Stomach (tissue), 9 donors: ENCODE data around the gene AKR1B1. TPM values are rescaled to one million over a fixed set of nuclear protein-coding genes. Genes with fewer than 3 reads are reported as not detected.

ENCODE experiments used
- DNase-seq, 2 donors: peaks; one replicate each; pipeline versions ENCODE4 v3.0.0 to v3.0.0-alpha.2; 2013 to 2019
- H3K27ac ChIP-seq, 5 donors: fragments of 200-600 bp in 4 of 5; sonication (generic) in 4 of 5; one replicate each; pipeline ENCODE4 v1.5.1; 2013 to 2019; ENCODE audit warnings: mild to moderate bottlenecking in 1 of 5, moderate library complexity in 1 of 5
- H3K27me3 ChIP-seq, 3 donors: fragments of 200-600 bp; sonication (generic); one replicate each; pipeline ENCODE4 v1.5.1; 2017 to 2019; ENCODE audit warnings: mixed run types in 1 of 3
- H3K36me3 ChIP-seq, 4 donors: fragments of 200-600 bp; sonication (generic); 1 replicate in 3 of 4; 2 replicates in 1 of 4; pipeline ENCODE4 v1.5.1; 2016 to 2019
- H3K4me1 ChIP-seq, 4 donors: fragments of 200-600 bp; sonication (generic); one replicate each; pipeline ENCODE4 v1.5.1; 2016 to 2019
- H3K4me3 ChIP-seq, 4 donors: fragments of 200-600 bp; sonication (generic) in 3 of 4; one replicate each; pipeline ENCODE4 v1.5.1; 2016 to 2019; ENCODE audit warnings: mild to moderate bottlenecking in 1 of 4
- H3K9me3 ChIP-seq, 4 donors: fragments of 200-600 bp; sonication (generic); one replicate each; pipeline ENCODE4 v1.5.1; 2016 to 2019
- EP300 ChIP-seq: sonication (generic); formaldehyde crosslinking; IDR thresholded peaks from one replicate; pipeline ENCODE4 v1.6.1; 2017; ENCODE audit warnings: antibody characterized with exemption
- POLR2A ChIP-seq, 4 donors: fragments of 450-650 bp; IDR thresholded peaks; one replicate each; pipeline ENCODE4 v1.6.1; 2016; ENCODE audit warnings: antibody characterized with exemption in 4 of 4, control low read depth in 2 of 4, mild to moderate bottlenecking in 1 of 4, moderate library complexity in 1 of 4
- POLR2AphosphoS5 ChIP-seq, 3 donors: sonication (generic); formaldehyde crosslinking; IDR thresholded peaks; one replicate each; pipeline ENCODE4 v1.6.1; 2016; ENCODE audit warnings: antibody characterized with exemption in 3 of 3
- WGBS, 5 donors: extraction: QIAGEN DNeasy Blood & Tissue Kit in 3 of 5; methylation state at CpG; one replicate each; pipeline versions ENCODE4 v1.1.5 to v1.1.7; 2013 to 2018; 5-methylcytosine and 5-hydroxymethylcytosine counted together
- intact Hi-C: fragments of 100-400 bp; cut with DNase I; formaldehyde crosslinking; loops from one replicate; pipeline ENCODE4 v1.15.1; 2023; ENCODE audit warnings: low total_unique reads
- polyA plus RNA-seq, 3 donors: library from polyadenylated mRNA; stranded (reverse); fragments of 200-250 nt; gene quantifications; one replicate each; pipeline ENCODE4 v1.2.3, GENCODE V29; 2013
- total RNA-seq, 5 donors: library from RNA; depleted of rRNA; stranded (reverse); fragments of >200 nt; gene quantifications; one replicate each; pipeline versions ENCODE4 v1.1.0 to v1.2.3, GENCODE V29; 2014 to 2016
- TF ChIP-seq, protein P1 (sequence below), 7 experiments: fragments of 450-650 bp in 4 of 7; fragments of 200-600 bp in 3 of 7; sonication (generic) in 3 of 7; IDR thresholded peaks; one replicate each; pipeline ENCODE4 v1.5.1; 2016 to 2019; ENCODE audit warnings: antibody characterized with exemption in 7 of 7, control low read depth in 2 of 7, mild to moderate bottlenecking in 1 of 7
- donor health status: healthy with polysubstance abuse.
- donor health status: Bipolar disorder and iron deficiency.
- donor health status: healthy.

Gene AKR1B1
- total and polyA plus RNA-seq, 8 donors = 2.9 to 186 (median 38.5) TPM

DNA sequence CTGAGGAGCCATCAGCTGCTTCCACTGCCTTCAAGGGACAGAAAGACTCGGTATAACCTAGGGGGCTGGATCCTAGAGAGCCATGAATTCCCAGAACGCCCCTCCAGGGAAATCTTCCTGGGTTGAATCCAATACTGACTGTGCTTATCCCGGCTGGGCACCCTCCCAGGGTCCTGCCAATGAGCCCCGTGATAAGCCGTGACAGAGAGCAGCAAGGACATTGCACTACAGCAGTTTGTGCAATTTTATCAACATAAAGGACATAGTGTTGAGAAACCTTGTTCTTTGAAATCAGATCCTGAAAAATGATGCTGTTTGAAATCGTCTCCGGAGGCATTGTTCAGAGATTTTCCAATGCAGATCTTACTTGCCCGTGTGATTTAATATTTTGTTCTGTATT is 18.8 kb downstream of the AKR1B1 start:
- intact Hi-C loops = loop anchor here (5.0 kb wide), 1 partner anchor 167 kb away; no protein-coding TSS in a partner anchor
- Histone ChIP-seq H3K27ac (no peak overlapping the region), H3K9me3 (peaks cover 0 to 10% (median 0%) of the 10 kb centered on the region in 4 donors), H3K4me1 (no peaks in the 10 kb centered on the region), H3K36me3 (peaks cover 24 to 61% (median 54%) of the 10 kb centered on the region in 4 donors), H3K27me3 (no peaks in the 10 kb centered on the region), H3K4me3 (no peak overlapping the region)
- no peak for DNase-seq
- WGBS, 5 donors = 70 to 84% (median 77%) methylated on average over 8 of the region's 8 CpGs
- TF ChIP-seq POLR2AphosphoS5 (IDR thresholded peaks at IDR 0.05) = no peak
- TF ChIP-seq EP300 = no peak
- no peak for TF ChIP-seq POLR2A (IDR thresholded peaks at IDR 0.05)
- TF ChIP-seq, protein P1, sequence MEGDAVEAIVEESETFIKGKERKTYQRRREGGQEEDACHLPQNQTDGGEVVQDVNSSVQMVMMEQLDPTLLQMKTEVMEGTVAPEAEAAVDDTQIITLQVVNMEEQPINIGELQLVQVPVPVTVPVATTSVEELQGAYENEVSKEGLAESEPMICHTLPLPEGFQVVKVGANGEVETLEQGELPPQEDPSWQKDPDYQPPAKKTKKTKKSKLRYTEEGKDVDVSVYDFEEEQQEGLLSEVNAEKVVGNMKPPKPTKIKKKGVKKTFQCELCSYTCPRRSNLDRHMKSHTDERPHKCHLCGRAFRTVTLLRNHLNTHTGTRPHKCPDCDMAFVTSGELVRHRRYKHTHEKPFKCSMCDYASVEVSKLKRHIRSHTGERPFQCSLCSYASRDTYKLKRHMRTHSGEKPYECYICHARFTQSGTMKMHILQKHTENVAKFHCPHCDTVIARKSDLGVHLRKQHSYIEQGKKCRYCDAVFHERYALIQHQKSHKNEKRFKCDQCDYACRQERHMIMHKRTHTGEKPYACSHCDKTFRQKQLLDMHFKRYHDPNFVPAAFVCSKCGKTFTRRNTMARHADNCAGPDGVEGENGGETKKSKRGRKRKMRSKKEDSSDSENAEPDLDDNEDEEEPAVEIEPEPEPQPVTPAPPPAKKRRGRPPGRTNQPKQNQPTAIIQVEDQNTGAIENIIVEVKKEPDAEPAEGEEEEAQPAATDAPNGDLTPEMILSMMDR (IDR thresholded peaks at IDR 0.05) = no peak

DNA sequence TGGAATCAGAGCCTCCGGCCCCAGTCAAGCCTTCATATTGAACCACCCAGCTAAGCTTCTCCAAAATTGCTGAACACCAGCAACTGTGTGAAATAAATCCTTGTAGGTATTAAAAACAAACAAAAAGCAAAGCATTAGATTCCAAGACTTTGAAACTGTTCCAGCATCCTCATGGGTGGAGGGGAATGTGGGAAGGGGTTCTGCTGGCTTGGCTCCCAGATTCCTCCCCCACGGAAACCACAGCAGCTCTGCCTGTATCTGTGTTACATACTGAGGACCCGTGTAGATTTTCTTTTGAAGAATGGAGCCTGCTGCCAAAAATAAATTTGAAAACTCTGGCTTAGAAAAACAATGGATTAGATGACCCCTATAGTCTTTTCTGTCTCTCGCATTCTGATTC is 20.0 kb downstream of the AKR1B1 start:
- Histone ChIP-seq H3K27ac (no peak overlapping the region), H3K4me1 (no peaks in the 10 kb centered on the region), H3K36me3 (peaks cover 16 to 50% (median 43%) of the 10 kb centered on the region in 4 donors), H3K27me3 (no peaks in the 10 kb centered on the region), H3K4me3 (no peak overlapping the region), H3K9me3 (peaks cover 0 to 10% (median 0%) of the 10 kb centered on the region in 4 donors)
- intact Hi-C loops = loop anchor here (5.0 kb wide), 1 partner anchor 73 kb away; no protein-coding TSS in a partner anchor
- no peak for TF ChIP-seq POLR2AphosphoS5 (IDR thresholded peaks at IDR 0.05)
- no peak for TF ChIP-seq EP300
- no peak for TF ChIP-seq POLR2A (IDR thresholded peaks at IDR 0.05)
- DNase-seq = no peak
- 77 to 91% (median 89%) methylated on average over 4 of the region's 4 CpGs for WGBS, 5 donors

DNA sequence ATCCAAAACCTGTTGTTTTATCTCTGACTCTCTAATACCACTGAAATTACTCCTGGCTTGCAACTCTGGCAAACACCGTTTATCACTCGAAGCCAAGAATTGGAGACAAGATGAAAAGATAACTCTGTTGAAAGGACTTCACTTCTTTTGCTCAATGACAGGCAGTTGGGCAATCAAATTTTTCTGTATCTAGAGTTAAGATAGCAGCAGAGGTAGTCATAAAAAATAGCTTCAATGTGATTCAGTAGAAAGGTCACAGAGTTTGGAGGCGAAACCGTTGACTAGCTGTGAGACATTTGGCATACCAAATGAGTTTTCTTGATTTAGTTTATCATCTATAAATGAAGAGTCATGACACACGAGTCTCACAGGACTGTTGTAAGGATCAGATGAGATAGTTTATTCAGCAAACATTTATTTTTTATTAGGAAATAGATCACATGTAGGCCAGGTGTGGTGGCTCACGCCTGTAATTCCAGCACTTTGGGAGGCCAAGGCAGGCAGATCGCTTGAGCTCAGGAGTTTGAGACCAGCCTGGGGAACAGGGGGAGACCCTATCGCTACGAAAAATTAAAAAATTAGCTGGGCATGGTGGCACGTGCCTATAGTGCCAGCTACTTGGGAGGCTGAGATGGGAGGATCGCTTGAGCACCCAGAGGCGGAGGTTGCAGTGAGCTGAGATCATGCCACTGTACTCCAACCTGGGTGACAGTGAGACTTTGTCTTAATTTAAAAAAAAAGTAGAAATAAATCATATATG is 23.6 kb downstream of the AKR1B1 start:
- no peak for TF ChIP-seq POLR2A (IDR thresholded peaks at IDR 0.05)
- Histone ChIP-seq H3K36me3 (peaks cover 0 to 14% (median 7%) of the 10 kb centered on the region in 4 donors), H3K27me3 (no peaks in the 10 kb centered on the region), H3K4me3 (no peak overlapping the region), H3K4me1 (peaks cover 0 to 23% (median 16%) of the 10 kb centered on the region in 4 donors), H3K9me3 (peaks cover 0 to 10% (median 0%) of the 10 kb centered on the region in 4 donors), H3K27ac (no peak overlapping the region)
- 82 to 87% (median 84%) methylated on average over 12 of the region's 12 CpGs for WGBS, 5 donors
- no peak for DNase-seq
- intact Hi-C loops = loop anchor here (5.0 kb wide), 1 partner anchor 77 kb away; no protein-coding TSS in a partner anchor

DNA sequence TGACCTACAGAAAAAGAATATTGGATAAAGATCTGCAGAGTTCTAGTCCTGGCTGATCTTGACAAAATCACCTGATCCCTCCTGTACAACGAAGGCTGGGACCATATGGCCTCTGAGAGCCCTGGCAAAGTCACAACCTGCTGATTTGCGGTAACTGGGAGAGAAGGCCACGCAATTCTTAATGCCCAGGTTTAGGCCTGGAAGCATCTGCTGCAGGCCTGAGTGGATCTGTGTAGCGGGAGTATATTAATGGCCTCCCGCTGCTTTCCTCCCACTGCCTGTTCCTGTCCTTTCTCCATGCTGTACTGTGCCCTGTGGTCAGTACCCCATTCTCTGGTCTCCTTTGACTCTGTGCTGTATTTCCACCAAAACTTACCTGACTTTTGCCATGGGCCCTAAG is 24.2 kb downstream of the AKR1B1 start:
- WGBS, 5 donors = 87 to 94% (median 93%) methylated on average over 5 of the region's 5 CpGs
- intact Hi-C loops = loop anchor here (5.0 kb wide), 1 partner anchor 78 kb away; no protein-coding TSS in a partner anchor
- Histone ChIP-seq H3K36me3 (peaks cover 0 to 7% (median 1%) of the 10 kb centered on the region in 4 donors), H3K4me1 (peaks cover 0 to 30% (median 16%) of the 10 kb centered on the region in 4 donors), H3K27ac (no peak overlapping the region), H3K4me3 (no peak overlapping the region), H3K9me3 (peaks cover 0 to 10% (median 0%) of the 10 kb centered on the region in 4 donors), H3K27me3 (no peaks in the 10 kb centered on the region)
- no peak for DNase-seq
- TF ChIP-seq EP300 (no peak), POLR2A (IDR thresholded peaks at IDR 0.05) (no peak), POLR2AphosphoS5 (IDR thresholded peaks at IDR 0.05) (no peak)
- TF ChIP-seq, protein P1 (IDR thresholded peaks at IDR 0.05) = no peak

DNA sequence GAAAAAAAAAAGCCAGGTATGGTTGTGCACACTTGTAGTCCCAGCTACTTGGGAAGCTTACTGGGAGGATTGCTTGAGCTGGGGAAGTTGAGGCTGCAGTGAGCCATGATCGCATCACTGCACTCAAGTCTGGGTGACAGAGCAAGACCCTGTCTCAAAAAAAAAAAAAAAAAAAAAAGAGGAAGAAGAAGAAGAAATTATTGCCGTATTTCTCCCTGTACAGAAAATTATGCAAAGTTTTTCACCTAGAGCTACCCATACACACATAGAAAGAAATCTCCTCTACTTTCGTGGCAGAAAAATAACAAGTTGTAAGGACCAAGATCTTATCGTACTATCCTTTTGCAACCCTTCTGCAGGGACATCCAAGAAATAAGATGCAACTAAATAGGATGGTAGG is 25.5 kb downstream of the AKR1B1 start:
- DNase-seq = no peak
- TF ChIP-seq POLR2A (IDR thresholded peaks at IDR 0.05) (no peak), POLR2AphosphoS5 (IDR thresholded peaks at IDR 0.05) (no peak), EP300 (no peak)
- TF ChIP-seq, protein P1 (IDR thresholded peaks at IDR 0.05) = no peak
- no peaks in the 10 kb centered on the region for H3K27me3 ChIP-seq
- H3K9me3 ChIP-seq = peaks cover 0 to 1% (median 0%) of the 10 kb centered on the region in 4 donors
- no peak overlapping the region for H3K4me3 ChIP-seq
- peaks cover 0 to 30% (median 16%) of the 10 kb centered on the region in 4 donors for H3K4me1 ChIP-seq
- no peak overlapping the region for H3K27ac ChIP-seq
- 80 to 93% (median 88%) methylated on average over 4 of the region's 4 CpGs for WGBS, 5 donors
- H3K36me3 ChIP-seq = no peaks in the 10 kb centered on the region
- intact Hi-C loops = no loop called here
